H9 (cell line): ENCODE results near the gene CAMTA1. TPM values are rescaled to one million over a fixed set of nuclear protein-coding genes. Genes with fewer than 3 reads are reported as not detected.

ENCODE experiments used
- DNase-seq: peaks from one replicate; pipeline ENCODE4 v3.0.0-alpha.2; 2017
- H2AFZ ChIP-seq: one replicate; pipeline ENCODE4 v1.6.1; 2013; ENCODE audit warnings: mild to moderate bottlenecking, low read length, control low read depth, moderate library complexity
- H2AK5ac ChIP-seq: 2 replicates; pipeline ENCODE4 v1.6.1; 2013; ENCODE audit warnings: low read length, control low read depth, mixed read lengths; ENCODE audit not compliant: insufficient read length
- H2BK120ac ChIP-seq: one replicate; pipeline ENCODE4 v1.6.1; 2013; ENCODE audit warnings: low read depth, mild to moderate bottlenecking, low read length, control low read depth, inconsistent platforms; ENCODE audit not compliant: poor library complexity, severe bottlenecking
- H2BK12ac ChIP-seq: 2 replicates; pipeline ENCODE4 v1.6.1; 2013; ENCODE audit warnings: low read length, control low read depth, mixed read lengths, low read depth; ENCODE audit not compliant: insufficient read length
- H2BK15ac ChIP-seq: 2 replicates; pipeline ENCODE4 v1.6.1; 2013; ENCODE audit warnings: low read depth, low read length, control low read depth
- H2BK20ac ChIP-seq: one replicate; pipeline ENCODE4 v1.6.1; 2013; ENCODE audit warnings: low read depth, mild to moderate bottlenecking, low read length, control low read depth, inconsistent platforms; ENCODE audit not compliant: poor library complexity, severe bottlenecking
- H2BK5ac ChIP-seq: 2 replicates; pipeline ENCODE4 v1.6.1; 2013; ENCODE audit warnings: low read length, control low read depth, mixed read lengths; ENCODE audit not compliant: insufficient read length
- H3K14ac ChIP-seq: 2 replicates; pipeline ENCODE4 v1.6.1; 2013; ENCODE audit warnings: low read length, control low read depth; ENCODE audit not compliant: insufficient read depth
- H3K18ac ChIP-seq: 2 replicates; pipeline ENCODE4 v1.6.1; 2013; ENCODE audit warnings: low read depth, mild to moderate bottlenecking, mixed read lengths, low read length, control low read depth; ENCODE audit not compliant: insufficient read length
- H3K23ac ChIP-seq: 2 replicates; pipeline ENCODE4 v1.6.1; 2013; ENCODE audit warnings: low read length, control low read depth, mixed read lengths, low read depth; ENCODE audit not compliant: insufficient read length
- H3K23me2 ChIP-seq: 2 replicates; pipeline ENCODE4 v1.6.1; 2013; ENCODE audit warnings: low read depth, mild to moderate bottlenecking, mixed read lengths, low read length, control low read depth; ENCODE audit not compliant: insufficient read length, poor library complexity, severe bottlenecking
- H3K27ac ChIP-seq: 2 replicates; pipeline ENCODE4 v1.5.1; 2013; ENCODE audit warnings: low read length, control low read depth, mixed read lengths, low read depth; ENCODE audit not compliant: insufficient read length
- H3K27me3 ChIP-seq: 2 replicates; pipeline ENCODE4 v1.6.1; 2013; ENCODE audit warnings: low read length, control low read depth, inconsistent platforms; ENCODE audit not compliant: insufficient read depth
- H3K4ac ChIP-seq: 2 replicates; pipeline ENCODE4 v1.6.1; 2013; ENCODE audit warnings: low read depth, mild to moderate bottlenecking, control low read depth, inconsistent platforms, low read length, moderate library complexity
- H3K4me1 ChIP-seq: 2 replicates; pipeline ENCODE4 v1.6.1; 2013; ENCODE audit warnings: low read length, control low read depth, inconsistent platforms; ENCODE audit not compliant: insufficient read depth
- H3K4me2 ChIP-seq: 2 replicates; pipeline ENCODE4 v1.6.1; 2013; ENCODE audit warnings: low read length, control low read depth, mixed read lengths; ENCODE audit not compliant: insufficient read length, insufficient read depth
- H3K56ac ChIP-seq: 2 replicates; pipeline ENCODE4 v1.6.1; 2013; ENCODE audit warnings: low read depth, mild to moderate bottlenecking, mixed read lengths, low read length, control low read depth; ENCODE audit not compliant: insufficient read length
- H3K79me1 ChIP-seq: 2 replicates; pipeline ENCODE4 v1.6.1; 2013; ENCODE audit warnings: low read depth, mild to moderate bottlenecking, moderate library complexity, low read length, control low read depth, inconsistent platforms; ENCODE audit not compliant: insufficient read depth, poor library complexity, severe bottlenecking
- H3K79me2 ChIP-seq: 2 replicates; pipeline ENCODE4 v1.6.1; 2013; ENCODE audit warnings: low read length, control low read depth, inconsistent platforms; ENCODE audit not compliant: insufficient read depth
- H3K9ac ChIP-seq: 2 replicates; pipeline ENCODE4 v1.6.1; 2013; ENCODE audit warnings: low read length, control low read depth, mixed read lengths; ENCODE audit not compliant: insufficient read length; ENCODE audit errors: extremely low read depth
- H3K9me3 ChIP-seq: one replicate; pipeline ENCODE4 v1.6.1; 2013; ENCODE audit warnings: low read depth, low read length, inconsistent platforms; ENCODE audit not compliant: control insufficient read depth
- H3T11ph ChIP-seq: one replicate; pipeline ENCODE4 v1.6.1; 2013; ENCODE audit warnings: mild to moderate bottlenecking, low read length, control low read depth, inconsistent platforms
- H4K20me1 ChIP-seq: one replicate; pipeline ENCODE4 v1.6.1; 2013; ENCODE audit not compliant: control insufficient read depth, insufficient read length, insufficient read depth
- H4K5ac ChIP-seq: 2 replicates; pipeline ENCODE4 v1.6.1; 2013; ENCODE audit warnings: low read depth, mild to moderate bottlenecking, mixed read lengths, low read length, control low read depth; ENCODE audit not compliant: insufficient read length
- H4K8ac ChIP-seq: replicated peaks from 2 replicates; pipeline ENCODE4 v1.6.1; 2013; ENCODE audit warnings: low read length, control low read depth, mixed read lengths, low read depth; ENCODE audit not compliant: insufficient read length
- H4K91ac ChIP-seq: 2 replicates; pipeline ENCODE4 v1.6.1; 2013; ENCODE audit warnings: low read depth, mild to moderate bottlenecking, moderate library complexity, mixed read lengths, low read length, control low read depth; ENCODE audit not compliant: insufficient read length
- H3K27ac Mint-ChIP-seq, 3 experiments: 2 replicates in 2 of 3; 3 replicates in 1 of 3; pipeline ENCODE4 v1.8.0; 2020 to 2021; ENCODE audit warnings: mixed read lengths in 3 of 3, mild to moderate bottlenecking in 1 of 3, moderate library complexity in 1 of 3
- H3K27me3 Mint-ChIP-seq: 2 replicates; pipeline ENCODE4 v1.8.0; 2021; ENCODE audit warnings: low read depth, mild to moderate bottlenecking, moderate library complexity, mixed read lengths
- H3K36me3 Mint-ChIP-seq, 3 experiments: 2 replicates in 2 of 3; 3 replicates in 1 of 3; pipeline ENCODE4 v1.8.0; 2020 to 2021; ENCODE audit warnings: low read depth in 3 of 3, mixed read lengths in 3 of 3; ENCODE audit not compliant: insufficient read depth in 1 of 3
- H3K4me1 Mint-ChIP-seq, 2 experiments: 2 replicates each; pipeline ENCODE4 v1.8.0; 2020; ENCODE audit warnings: mixed read lengths in 2 of 2
- H3K4me3 Mint-ChIP-seq, 2 experiments: 2 replicates in 1 of 2; 3 replicates in 1 of 2; pipeline ENCODE4 v1.8.0; 2020 to 2021; ENCODE audit warnings: mild to moderate bottlenecking in 2 of 2, mixed read lengths in 2 of 2, moderate library complexity in 1 of 2
- H3K9me3 Mint-ChIP-seq, 2 experiments: 2 replicates in 1 of 2; 3 replicates in 1 of 2; pipeline ENCODE4 v1.8.0; 2020; ENCODE audit warnings: mild to moderate bottlenecking in 2 of 2, mixed read lengths in 2 of 2, moderate library complexity in 1 of 2
- WGBS: extraction: QIAGEN DNeasy Blood & Tissue Kit; methylation state at CpG from one replicate; pipeline ENCODE4 v1.1.7; 2013; ENCODE audit warnings: missing lambda C conversion rate, low lambda C conversion rate, mixed read lengths; ENCODE audit not compliant: insufficient read length; ENCODE audit errors: extremely low coverage; 5-methylcytosine and 5-hydroxymethylcytosine counted together
- total RNA-seq: library from RNA; stranded (reverse); gene quantifications from 2 replicates; pipeline ENCODE4 v1.2.1, GENCODE V29; 2021
- TF ChIP-seq, protein P1 (sequence below): fragments of 200-600 bp; sonication (generic); conservative IDR thresholded peaks from 3 replicates; pipeline ENCODE4 v1.8.0; 2021; ENCODE audit warnings: antibody characterized with exemption, mild to moderate bottlenecking

The CAMTA1 gene
- total RNA-seq, 1 experiment from 2014 or later, result 115 TPM

DNA sequence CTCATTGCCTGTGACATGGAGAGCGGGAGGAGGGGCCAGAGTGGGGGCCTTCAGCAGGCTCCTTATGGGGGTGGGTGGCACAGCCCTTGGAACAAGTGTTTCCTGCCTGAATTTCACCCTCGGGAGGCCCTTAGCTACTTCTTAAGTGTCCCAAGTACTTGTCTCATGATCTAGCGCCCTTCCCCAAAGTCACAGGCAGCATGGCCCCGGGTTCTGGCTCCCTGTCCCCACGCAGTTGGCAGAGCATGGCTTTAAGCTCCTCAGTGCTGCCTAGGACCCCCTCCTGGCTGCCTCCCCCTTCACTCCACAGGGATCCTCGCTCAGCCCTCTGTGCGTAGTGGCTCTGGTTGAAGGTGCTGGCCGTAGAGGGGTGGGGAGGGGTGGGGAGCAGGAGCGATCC lies 197.2 kb downstream of the CAMTA1 start:
- Histone ChIP-seq H3T11ph (no peak overlapping the region), H3K79me2 (no peaks in the 10 kb centered on the region), H3K23ac (no peak overlapping the region), H2BK20ac (no peak overlapping the region), H2BK120ac (no peak overlapping the region), H3K4me1 (peaks cover 4% of the 10 kb centered on the region; the same call in 1 of the 2 replicates), H3K4ac (no peak overlapping the region), H3K56ac (no peak overlapping the region), H3K23me2 (no peaks in the 10 kb centered on the region), H2BK12ac (no peak overlapping the region), H2BK5ac (no peak overlapping the region), H3K9me3 (no peaks in the 10 kb centered on the region), H3K18ac (no peak overlapping the region), H3K9ac (no peak overlapping the region), H4K8ac (no peak overlapping the region), H3K4me2 (no peak overlapping the region), H2BK15ac (no peak overlapping the region), H2AK5ac (no peak overlapping the region), H3K14ac (no peak overlapping the region), H3K27me3 (no peaks in the 10 kb centered on the region), H4K20me1 (no peaks in the 10 kb centered on the region), H3K27ac (no peak overlapping the region), H4K91ac (no peak overlapping the region), H3K79me1 (no peaks in the 10 kb centered on the region), H4K5ac (no peak overlapping the region), H2AFZ (no peak overlapping the region)
- Mint-ChIP-seq H3K36me3 (peaks cover 0 to 2% (median 0%) of the 10 kb centered on the region in 3 experiments; a peak in 3 of 7 replicates), H3K4me3 (no peak overlapping the region), H3K9me3 (peaks cover 2 to 3% of the 10 kb centered on the region in 2 experiments; a peak in 3 of 5 replicates), H3K4me1 (peaks cover 29 to 44% of the 10 kb centered on the region in 2 experiments), H3K27ac (no peak overlapping the region), H3K27me3 (no peaks in the 10 kb centered on the region)
- DNase-seq, result no peak
- no CpG with 5 or more reads among the region's 9 CpGs for WGBS
- TF ChIP-seq, protein P1, sequence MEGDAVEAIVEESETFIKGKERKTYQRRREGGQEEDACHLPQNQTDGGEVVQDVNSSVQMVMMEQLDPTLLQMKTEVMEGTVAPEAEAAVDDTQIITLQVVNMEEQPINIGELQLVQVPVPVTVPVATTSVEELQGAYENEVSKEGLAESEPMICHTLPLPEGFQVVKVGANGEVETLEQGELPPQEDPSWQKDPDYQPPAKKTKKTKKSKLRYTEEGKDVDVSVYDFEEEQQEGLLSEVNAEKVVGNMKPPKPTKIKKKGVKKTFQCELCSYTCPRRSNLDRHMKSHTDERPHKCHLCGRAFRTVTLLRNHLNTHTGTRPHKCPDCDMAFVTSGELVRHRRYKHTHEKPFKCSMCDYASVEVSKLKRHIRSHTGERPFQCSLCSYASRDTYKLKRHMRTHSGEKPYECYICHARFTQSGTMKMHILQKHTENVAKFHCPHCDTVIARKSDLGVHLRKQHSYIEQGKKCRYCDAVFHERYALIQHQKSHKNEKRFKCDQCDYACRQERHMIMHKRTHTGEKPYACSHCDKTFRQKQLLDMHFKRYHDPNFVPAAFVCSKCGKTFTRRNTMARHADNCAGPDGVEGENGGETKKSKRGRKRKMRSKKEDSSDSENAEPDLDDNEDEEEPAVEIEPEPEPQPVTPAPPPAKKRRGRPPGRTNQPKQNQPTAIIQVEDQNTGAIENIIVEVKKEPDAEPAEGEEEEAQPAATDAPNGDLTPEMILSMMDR, result no peak
